Activated effector memory CD4-positive, alpha-beta T cell treated with anti-CD3 and anti-CD28 coated beads, Interleukin-2, amount 50 U/mL, for 16 hours (primary cell): ENCODE data around the gene ACSM4.
"Not testable (repeated sequence)": the region's sequence is repeated elsewhere in the genome, so short reads cannot be mapped to it uniquely, and the experiment has no call there.

Experiments used
- DNase-seq: peaks from one replicate; pipeline ENCODE4 v3.0.0-alpha.2; 2020

Gene ACSM4, protein sequence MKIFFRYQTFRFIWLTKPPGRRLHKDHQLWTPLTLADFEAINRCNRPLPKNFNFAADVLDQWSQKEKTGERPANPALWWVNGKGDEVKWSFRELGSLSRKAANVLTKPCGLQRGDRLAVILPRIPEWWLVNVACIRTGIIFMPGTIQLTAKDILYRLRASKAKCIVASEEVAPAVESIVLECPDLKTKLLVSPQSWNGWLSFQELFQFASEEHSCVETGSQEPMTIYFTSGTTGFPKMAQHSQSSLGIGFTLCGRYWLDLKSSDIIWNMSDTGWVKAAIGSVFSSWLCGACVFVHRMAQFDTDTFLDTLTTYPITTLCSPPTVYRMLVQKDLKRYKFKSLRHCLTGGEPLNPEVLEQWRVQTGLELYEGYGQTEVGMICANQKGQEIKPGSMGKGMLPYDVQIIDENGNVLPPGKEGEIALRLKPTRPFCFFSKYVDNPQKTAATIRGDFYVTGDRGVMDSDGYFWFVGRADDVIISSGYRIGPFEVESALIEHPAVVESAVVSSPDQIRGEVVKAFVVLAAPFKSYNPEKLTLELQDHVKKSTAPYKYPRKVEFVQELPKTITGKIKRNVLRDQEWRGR

DNA sequence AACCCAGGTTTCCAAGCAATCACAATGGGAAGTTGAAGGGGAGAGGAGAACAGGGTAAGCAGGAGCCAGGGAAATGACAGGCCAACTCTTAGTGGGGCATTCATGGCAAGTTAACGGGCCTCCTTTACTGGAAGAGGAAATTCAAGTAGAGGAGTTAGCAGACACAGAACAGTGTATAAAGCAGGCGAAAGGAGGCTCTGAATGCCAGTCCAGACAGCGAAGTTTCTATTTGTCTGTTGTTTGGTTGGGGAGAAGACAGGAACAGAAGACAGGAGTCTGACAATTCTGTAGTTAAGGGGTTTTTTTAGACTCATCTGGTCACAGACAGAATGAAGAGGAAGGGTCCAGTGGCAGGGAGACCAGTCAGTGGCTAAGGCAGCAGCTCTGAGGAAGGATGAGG, at the start of gene ACSM4:
Gene ACSM4, plus strand, starts transcription at position 301 of the 400 bp plus-strand sequence. CDS start 260 bp downstream, outside the sequence.
- DNase-seq: no peak

DNA sequence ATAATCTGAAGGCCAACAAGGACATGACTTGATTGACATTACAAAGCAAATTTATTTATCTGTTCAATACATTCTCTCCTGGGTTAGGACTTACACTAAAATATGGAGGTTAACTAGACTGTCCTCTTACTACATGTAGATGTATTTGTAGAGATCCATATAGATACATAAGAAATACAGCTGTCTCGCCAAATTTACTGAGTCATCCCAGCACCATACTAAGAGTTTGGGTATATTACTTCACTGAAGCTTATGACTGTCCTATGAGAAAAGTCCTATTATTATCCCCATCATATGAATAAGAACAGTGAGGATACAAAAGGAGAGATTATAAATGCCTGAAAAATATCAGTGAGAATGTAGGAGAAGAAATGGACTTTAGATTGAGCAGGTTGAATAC, 44.8 kb upstream of the ACSM4 start:
- DNase-seq: no peak

DNA sequence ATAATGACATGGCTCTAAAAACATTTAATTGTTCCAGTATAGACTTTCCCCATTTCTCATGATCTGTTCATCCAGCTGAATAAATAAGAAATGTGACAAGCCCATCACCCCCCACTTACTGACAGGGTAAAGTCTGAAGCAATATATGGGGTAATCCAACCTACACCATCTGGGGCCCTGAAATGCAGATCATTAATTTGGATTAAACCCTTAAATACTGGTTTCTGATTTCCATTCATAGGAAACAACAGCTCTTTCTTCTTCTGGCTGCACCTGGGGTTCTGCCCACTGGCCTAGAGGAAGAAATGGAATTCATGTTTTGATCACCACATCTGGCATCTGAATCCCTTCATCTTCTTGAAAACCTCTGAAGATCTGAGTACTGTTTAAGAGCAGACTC, 39.3 kb upstream of the ACSM4 start:
- DNase-seq: no peak

DNA sequence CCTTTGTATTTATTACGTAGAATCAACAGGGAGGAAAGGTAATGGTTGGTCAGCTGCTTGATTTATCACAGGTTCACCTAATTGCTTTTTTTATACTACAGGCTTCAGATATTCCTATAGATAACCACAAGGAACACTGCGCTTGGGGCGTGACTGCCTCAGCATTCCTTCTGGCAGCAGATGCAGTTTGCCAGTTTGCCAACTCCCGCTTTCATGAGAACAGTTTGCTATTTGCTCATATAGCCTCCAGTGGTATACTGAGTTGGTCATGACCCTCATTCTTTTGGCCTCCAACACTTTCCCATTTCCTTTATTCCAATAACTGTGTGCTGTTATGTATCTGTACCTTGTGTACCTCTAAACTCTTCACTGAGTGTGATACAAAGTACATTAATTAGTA, 38.6 kb upstream of the ACSM4 start:
- no peak for DNase-seq

DNA sequence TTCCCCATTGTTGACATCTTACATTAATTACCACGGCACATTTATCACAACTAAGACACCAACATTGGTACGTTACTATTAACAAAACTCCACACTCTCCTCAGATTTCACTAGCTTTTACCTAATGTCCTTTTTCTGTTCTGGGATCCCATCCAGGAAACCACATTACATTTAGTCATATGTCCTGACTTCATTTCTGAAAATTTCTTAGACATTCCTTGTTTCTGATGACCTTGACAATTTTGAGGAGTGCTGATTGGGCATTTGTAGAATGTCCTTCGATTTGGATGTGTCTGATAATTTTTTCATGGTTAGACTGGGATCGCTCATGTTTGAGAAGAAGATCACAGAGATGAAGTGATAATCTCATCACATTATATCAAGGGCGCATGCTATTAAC, 34.6 kb upstream of the ACSM4 start:
- no peak for DNase-seq

DNA sequence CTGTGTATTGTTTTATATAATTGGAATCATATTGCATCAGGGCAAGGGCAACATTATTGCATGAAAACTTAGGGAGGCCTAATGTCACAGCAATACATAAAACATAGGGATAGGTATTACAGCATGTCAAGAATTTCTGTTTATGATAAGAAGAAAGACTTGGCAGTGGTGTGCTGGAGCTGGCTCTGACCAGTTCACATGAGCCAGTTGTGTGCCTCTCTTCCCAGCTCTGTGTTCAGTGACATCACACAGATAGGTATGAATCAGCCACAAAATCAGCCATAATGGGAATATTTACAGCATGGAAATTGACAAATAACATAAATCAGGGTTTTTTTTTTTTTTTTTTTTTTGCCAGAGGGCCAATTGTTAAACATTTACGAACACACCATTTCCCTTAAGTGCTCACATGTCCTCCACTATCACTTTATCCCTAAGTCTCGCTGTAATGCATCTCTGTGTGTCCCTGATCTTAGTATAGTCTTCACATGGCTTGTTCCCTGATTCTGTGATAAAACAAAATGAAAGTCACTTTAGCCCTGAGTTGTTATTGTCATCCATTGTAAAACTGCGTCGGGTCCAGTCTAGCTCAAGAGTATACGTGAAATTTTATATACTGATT, 31.9 kb upstream of the ACSM4 start:
- no peak for DNase-seq

DNA sequence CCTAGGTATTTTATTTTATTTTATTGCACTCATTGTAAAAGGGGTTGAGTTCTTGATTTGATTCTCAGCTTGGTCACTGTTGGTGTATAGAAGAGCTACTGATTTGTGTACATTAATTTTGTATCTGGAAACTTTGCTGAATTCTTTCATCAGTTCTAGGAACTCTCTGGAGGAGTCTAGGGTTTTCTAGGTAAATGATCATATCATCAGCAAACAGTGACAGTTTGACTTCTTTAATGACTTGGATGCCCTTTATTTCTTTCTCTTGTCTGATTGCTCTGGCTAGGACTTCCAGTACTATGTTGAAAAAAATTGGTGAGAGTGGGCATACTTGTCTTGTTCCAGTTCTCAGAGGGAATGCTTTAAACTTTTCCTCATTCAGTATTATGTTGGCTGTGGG, 28.4 kb upstream of the ACSM4 start:
- not testable (repeated sequence) for DNase-seq

DNA sequence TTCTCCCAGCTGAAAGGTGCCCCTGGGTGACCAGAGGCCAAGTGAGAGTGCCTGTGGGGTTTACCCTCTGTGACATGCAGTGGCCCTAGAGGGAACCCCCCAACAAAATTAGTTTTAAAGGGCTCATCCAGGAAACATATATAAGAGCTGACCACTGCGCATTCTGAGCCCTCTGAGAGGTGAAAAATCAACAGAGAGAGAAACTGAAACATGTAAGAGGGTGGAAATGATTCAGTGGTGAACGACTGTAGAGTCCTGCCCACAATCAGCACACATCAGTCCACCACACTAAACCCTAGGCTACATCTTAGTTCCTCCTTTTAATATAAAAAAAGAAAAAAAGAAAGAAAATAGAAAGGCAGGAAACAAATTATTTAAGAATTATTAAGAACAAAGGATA, 21.0 kb upstream of the ACSM4 start:
- DNase-seq: no peak

DNA sequence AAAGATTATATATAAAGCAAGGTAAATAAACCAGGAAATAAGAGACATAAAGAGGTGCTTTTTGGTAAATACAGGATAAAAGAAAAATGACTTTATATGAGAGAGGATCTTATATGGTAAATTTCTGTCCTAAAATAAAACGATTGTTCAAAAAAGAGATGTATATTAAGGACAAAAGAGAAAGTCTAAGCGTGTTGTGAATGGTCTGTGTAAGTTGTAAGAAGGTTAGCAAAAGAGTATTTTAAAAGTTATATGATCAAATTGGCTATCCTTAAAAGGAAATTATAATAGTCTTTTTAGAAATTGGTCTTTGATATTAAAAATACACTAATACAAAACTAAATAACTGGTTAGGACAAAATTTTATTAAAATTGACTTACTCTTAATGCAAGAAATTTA, 14.1 kb upstream of the ACSM4 start:
- DNase-seq: no peak

DNA sequence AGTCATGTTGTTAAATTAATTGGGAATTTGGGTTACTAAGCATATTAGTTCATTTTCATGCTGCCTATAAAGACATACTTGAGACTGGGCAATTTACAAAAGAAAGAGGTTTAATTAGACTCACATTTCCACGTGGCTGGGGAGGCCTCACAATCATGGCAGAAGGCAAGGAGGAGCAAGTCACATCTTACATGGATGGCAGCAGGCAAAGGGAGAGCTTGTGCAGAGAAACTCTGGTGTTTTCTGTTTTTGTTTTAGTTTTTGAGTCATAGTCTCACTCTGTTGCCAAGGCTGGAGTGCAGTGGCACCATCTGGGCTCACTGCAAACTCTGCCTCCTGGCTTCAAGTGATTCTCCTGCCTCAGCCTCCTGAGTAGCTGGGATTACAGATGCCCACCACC, 13.3 kb upstream of the ACSM4 start:
- not testable (repeated sequence) for DNase-seq

DNA sequence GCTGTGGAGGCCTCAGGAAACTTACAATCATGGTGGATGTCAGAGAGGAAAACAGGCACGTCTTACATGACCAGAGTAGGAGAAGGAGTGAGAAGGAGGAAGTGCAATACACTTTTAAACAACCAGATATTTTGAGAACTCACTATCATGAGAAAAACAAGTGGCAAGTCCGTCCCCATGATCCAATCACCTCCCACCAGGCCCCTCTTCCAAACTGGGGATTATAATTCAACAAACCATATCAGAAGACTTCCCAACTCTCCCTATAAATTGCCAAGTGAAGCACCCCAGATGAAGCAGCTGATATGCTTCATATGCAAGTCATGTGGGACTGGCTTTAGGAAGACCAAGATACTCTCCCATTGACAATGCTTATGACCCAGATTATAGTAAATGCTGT, 11.6 kb upstream of the ACSM4 start:
- DNase-seq: no peak

DNA sequence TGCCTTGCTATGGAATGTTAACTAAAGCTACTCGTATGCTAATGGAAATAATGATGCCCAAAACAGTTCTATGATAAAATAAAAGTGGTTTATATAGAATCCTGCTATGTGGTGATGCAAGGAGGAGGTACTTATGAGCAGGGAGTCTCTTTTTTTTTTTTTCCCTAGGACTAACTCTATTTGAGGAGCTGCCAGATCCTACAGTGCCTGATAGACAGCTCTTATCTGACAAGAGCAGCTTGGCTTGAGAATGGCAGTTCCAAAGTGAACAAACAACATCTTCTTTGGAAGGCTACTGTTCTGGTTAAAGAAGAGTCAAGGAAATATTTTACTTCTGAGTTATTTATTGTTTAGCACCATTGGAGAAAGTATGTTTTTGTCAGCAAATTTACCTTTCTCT, 10.2 kb upstream of the ACSM4 start:
- DNase-seq: no peak

DNA sequence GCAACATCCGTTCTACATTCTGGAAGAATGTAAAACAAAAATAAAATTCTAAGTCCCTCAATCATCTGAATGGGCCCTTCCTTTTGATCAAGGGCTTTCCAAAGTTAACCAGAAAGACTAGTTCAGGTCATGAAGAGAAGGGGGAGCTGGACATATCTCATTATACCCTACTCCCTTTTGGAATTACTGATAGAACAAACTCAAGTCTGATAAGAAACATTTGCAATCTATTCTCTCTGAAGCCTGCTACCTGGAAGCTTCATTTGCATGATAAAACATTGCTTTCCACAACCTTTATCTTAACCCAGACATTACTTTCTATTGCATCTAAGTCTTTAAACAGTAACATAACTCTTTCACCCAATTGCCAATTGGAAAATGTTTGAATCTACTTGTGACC, 8.3 kb upstream of the ACSM4 start:
- DNase-seq: no peak

DNA sequence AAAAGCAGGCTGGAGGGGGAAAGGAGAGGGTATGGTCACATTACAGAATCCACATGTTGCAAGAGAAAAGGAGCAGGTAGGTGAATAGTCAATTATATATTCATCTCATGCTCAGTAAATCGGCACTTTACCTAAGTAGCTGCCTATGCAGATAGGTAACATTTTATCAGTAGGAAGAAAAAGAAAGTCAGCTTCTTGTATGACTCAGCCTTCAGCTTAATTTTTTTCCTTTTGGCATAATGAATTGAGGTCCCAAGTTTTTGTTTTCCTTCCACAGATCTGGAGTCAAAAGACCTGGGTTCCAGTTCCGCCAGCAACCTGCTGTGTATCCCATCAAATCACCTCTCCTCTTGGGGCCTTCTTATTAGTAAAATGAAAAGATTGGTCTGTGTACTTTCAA, 6.0 kb upstream of the ACSM4 start:
- no peak for DNase-seq

DNA sequence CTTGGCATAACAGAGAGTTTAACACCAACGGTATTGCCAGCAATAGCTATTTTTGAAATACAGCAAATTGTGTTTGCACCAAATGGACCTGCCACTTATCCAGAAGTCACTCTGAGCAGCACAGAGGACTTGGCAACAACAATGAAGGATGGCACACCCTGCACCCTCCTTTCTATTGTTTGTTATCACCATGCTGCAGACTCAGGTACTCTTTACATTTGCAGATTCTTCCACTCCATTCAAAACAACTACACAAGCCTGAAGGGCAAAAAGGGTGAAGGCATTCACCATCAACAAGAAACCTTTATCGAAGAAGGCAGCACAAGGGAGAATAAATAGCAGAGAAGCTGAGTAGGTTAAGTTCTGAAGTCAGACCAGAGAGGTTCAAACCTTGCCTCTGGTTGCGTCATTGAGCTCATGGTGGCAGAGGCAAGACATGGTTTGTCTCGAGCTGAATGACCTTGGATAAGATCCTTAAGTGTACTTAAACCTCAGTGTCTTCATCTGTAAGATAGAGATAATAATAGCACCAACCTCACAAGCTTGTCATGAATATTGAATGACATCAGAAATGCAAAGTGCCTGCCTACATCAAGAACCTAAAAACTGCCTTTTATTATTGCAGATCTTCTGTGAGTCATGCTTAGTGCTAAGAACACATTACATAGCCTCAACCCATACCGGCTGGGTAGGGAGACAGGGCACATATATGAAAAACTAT, 1.4 kb upstream of the ACSM4 start:
- no peak for DNase-seq

DNA sequence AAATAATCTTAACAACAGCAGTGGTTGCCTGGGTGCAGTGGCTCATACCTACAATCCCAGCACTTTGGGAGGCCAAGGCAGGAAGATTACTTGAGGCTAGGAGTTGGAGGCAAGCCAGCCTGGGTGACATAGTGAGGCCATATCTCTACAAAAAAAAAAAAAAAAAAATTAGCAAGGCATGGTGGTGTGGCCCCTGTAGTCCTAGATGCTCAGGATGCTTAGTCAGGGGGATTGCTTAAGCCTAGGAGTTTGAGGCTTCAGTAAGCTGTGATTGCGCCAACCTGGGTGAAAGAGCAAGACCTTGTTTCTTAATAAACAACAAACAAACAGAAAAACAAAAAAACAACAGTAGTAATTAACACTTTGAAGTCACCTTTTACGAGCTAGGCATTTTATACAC, 642 bp upstream of the ACSM4 start:
- no peak for DNase-seq

DNA sequence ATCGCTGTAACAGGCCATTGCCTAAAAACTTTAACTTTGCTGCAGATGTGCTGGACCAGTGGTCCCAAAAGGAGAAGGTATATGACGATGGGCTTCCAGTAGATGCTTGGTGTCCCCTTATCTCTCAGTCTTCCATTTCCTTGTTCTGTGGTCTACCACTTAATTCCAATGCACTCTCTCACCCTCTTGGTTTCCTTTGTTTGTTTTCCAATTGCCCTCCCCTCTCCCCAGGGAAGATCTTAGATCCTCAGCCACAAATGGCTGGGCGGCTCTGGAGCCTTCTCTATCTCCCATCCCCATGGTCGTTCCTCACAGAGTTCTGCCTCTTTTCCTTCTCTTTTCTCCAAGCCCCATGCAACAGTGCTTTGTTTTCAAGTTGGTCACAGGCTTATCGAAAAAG, 584 bp downstream of the ACSM4 start:
- no peak for DNase-seq

DNA sequence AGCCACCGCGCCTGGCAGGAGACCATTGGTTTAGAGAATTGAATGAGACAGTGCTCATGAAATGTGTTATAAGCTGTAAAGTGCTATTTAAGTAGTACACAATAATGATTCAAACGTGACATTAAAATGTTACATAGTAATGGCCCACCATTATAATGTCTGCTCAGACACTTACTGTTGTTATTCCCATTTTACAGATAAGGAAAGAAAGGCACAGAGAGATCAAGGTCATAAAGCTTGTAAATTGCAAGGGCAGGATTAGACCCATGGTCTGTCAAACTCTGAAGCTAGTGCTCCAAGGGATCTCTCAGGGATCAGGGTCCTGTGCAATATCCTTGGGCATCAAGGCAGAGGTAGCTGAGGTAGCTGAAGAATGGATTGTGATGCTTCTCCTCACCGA, 6.2 kb downstream of the ACSM4 start:
- DNase-seq: no peak

DNA sequence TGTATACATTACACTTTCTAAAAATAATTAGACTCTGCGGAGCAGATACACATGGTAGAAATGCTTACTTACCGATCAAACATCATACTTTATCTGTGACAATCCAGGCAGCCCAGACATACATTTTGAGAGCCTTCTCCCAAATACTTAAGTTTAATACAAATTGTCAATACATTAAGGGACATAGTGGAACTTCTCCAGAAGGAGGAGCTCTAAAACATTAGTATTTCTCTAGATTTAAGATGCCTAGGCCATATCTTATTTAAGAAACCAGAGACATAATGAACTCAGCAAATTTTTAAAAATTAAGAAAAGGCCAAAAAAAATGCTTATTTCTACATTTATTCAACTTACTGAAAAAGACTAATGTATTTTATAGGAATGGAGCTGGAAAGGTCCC, 16.1 kb downstream of the ACSM4 start:
- DNase-seq: no peak

DNA sequence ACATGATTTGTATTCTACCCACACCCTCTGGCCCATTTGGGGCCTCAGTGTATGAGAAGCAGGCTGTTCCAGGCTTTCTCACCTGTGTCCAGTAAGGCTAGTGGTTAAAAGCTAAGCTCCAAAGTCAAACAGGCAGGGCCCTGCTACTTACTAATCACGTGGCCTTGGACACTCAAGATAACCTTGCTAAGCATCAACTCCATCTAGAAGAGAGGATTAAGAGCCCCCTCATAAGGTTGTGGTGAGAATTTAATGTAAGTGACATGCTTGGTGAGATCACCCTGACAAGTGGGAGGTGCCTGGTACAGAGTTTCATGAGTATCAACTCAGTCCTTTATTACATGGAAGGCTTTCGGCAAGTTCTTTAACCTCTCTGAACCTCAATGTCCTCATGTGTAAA, 17.8 kb downstream of the ACSM4 start:
- DNase-seq: no peak

DNA sequence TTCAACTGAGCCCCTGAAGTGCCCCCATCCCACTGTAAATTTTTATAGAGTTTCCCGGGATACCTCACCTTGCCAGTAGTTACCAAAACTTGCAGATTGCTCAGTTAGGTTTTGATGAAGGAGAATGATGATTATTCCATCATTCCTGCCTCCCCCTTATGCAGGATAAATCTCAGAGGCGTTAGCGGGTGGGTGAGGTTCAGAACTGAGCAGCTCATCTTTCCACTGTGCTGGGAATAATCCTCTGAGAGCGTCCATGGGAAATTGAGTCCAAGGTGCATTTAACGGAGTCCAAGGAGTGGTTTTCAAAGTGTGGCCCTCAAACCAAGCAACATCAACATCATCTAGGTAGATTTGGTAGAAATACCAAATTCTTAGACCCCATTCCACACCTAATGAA, 18.7 kb downstream of the ACSM4 start:
- DNase-seq: no peak

DNA sequence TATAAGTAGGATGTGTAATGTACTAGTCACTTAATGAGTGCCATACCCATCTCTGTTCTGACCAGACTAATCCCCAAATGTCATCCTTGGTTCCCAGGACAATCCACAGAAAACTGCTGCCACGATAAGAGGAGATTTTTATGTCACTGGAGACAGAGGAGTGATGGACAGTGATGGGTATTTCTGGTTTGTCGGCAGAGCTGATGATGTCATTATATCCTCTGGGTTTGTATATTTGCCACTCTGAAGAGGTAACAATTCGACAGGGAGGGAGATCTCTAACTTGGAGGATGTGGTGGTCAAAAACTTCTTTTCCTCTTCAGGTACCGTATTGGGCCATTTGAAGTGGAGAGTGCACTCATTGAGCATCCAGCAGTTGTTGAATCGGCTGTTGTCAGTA, 20.3 kb downstream of the ACSM4 start:
- no peak for DNase-seq

DNA sequence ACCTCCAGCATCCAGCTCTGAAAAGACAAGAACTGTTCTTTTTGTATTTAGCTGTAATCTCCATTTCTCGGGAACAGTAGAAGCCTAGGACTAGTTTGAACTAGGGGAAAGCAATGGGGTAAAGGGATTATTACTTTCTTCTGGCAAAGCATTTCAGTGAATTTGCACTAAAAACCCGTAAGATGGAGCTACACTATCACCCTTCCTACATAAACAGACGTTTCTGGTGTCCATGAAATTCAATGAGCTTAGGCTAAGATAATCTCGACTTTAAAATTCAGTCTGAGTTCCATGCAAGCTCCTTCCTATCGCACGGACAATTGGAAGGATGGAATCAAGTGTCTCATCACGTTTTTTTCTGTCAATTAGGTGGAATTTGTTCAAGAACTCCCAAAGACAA, 24.0 kb downstream of the ACSM4 start:
- DNase-seq: no peak

DNA sequence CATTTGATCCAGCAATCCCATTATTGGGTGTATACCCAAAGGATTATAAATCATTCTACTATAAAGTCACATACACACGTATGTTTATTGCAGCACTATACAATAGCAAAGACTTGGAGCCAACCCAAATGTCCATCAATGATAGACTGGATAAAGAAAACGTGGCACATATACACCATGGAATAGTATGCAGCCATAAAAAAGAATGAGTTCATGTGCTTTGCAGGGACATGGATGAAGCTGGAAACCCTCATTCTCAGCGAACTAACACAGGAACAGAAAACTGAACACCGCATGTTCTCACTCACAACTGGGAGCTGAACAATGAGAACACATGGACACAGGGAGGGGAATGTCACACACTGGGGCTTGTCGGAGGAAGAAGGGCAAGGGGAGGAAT, 33.9 kb downstream of the ACSM4 start:
- not testable (repeated sequence) for DNase-seq
